Cardiac muscle cell (in vitro differentiated cells and primary cell): ENCODE measurements around the gene NCKAP5L. TPM values are rescaled to one million over a fixed set of nuclear protein-coding genes. Genes with fewer than 3 reads are reported as not detected.
"Not testable (repeated sequence)": the region's sequence is repeated elsewhere in the genome, so short reads cannot be mapped to it uniquely, and the experiment has no call there.

ENCODE experiments used
- DNase-seq, 2 donors: peaks; one replicate each; pipeline versions ENCODE4 v3.0.0 to v3.0.0-alpha.2; 2010 to 2017; ENCODE audit warnings: low read depth in 1 of 2, low spot score in 1 of 2
- H3K27ac ChIP-seq: fragments of 200-600 bp; sonication (generic); 2 replicates; pipeline ENCODE4 v1.5.1; 2016
- H3K27me3 ChIP-seq: fragments of 200-600 bp; sonication (generic); 2 replicates; pipeline ENCODE4 v1.6.0; 2016; ENCODE audit warnings: control low read depth
- H3K36me3 ChIP-seq: fragments of 200-600 bp; sonication (generic); 2 replicates; pipeline ENCODE4 v1.5.1; 2016; ENCODE audit warnings: control low read depth
- H3K4me1 ChIP-seq: fragments of 200-600 bp; sonication (generic); 2 replicates; pipeline ENCODE4 v1.8.1; 2017; ENCODE audit warnings: low read depth, mild to moderate bottlenecking, mixed run types
- H3K4me3 ChIP-seq: fragments of 200-600 bp; sonication (generic); 2 replicates; pipeline ENCODE4 v1.5.1; 2016; ENCODE audit warnings: mild to moderate bottlenecking
- H3K9me3 ChIP-seq: fragments of 200-600 bp; sonication (generic); 2 replicates; pipeline ENCODE4 v1.5.1; 2017; ENCODE audit warnings: low read depth, mild to moderate bottlenecking, control low read depth
- polyA plus RNA-seq: library from polyadenylated mRNA; unstranded; fragments of >200 nt; fragmentation: Nextera tagmentation; extraction: Ambion mirVana; gene quantifications from 2 replicates; pipeline ENCODE4 v1.2.1, GENCODE V29; 2016
- total RNA-seq: library from RNA; depleted of rRNA; stranded (reverse); fragments of >200 nt; gene quantifications from 2 replicates; pipeline ENCODE4 v1.2.3, GENCODE V29; 2016
- TF ChIP-seq, protein P1 (sequence below): IDR thresholded peaks from 2 replicates; pipeline ENCODE4 v1.5.1; 2012; ENCODE audit warnings: low read depth, mild to moderate bottlenecking, low read length

The NCKAP5L gene
- total and polyA plus RNA-seq, 2 experiments from 2014 or later, result 32.0 to 61.1 TPM

DNA sequence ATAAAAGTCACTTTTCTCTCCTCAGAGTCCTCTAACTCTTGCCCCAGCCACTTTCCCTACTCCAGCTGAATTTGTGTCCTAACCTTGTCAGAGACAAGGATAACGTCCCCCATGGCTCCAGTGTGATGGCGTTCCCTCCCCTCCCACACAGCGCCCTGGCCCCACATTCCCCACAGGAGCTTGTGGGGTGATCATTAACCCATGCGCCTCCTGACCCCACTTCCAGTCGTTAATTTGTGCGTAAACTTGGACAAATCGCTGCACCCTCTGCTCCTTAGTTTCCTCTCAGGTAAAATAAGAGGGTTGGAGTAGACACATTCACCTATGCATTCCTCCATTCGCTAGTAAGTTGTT lies 37.5 kb upstream of the NCKAP5L start:
- DNase-seq, result no peak

DNA sequence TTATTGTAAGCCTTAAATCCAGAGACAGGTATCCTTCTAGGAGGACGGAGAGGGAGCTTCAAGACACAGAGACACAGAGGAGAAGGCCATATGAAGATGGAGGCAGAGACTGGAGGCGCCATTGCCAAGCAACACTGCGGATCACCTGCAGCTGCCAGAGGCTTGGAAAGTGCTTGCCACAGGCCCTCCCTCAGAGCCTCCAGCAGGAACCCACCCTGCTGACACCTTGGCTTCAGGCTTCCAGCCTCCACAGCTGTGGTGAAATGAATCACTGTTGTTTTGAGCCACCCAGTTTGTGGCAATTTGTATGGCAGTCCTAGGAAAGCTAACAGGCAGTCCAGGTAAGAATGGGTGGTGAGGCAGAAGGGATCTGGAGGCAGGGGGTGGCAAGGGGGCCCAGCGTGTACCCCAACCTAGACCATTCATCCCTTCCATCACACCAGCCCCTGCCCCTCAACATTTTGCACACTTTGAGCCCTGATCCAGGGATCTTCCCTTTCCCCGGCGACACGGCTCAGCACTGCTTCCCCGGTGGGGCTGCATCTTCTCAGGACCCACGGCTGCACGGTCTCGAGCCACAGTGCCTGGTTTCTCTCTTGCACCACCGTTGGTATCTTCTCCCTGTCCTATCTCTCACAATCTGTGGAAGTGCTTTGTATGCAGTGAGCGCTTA lies 37.0 kb upstream of the NCKAP5L start:
- Histone ChIP-seq H3K27ac (no peak overlapping the region), H3K4me1 (peaks cover 23% of the 10 kb centered on the region), H3K4me3 (no peak overlapping the region), H3K27me3 (no peaks in the 10 kb centered on the region), H3K9me3 (no peaks in the 10 kb centered on the region), H3K36me3 (no peaks in the 10 kb centered on the region)
- TF ChIP-seq, protein P1, sequence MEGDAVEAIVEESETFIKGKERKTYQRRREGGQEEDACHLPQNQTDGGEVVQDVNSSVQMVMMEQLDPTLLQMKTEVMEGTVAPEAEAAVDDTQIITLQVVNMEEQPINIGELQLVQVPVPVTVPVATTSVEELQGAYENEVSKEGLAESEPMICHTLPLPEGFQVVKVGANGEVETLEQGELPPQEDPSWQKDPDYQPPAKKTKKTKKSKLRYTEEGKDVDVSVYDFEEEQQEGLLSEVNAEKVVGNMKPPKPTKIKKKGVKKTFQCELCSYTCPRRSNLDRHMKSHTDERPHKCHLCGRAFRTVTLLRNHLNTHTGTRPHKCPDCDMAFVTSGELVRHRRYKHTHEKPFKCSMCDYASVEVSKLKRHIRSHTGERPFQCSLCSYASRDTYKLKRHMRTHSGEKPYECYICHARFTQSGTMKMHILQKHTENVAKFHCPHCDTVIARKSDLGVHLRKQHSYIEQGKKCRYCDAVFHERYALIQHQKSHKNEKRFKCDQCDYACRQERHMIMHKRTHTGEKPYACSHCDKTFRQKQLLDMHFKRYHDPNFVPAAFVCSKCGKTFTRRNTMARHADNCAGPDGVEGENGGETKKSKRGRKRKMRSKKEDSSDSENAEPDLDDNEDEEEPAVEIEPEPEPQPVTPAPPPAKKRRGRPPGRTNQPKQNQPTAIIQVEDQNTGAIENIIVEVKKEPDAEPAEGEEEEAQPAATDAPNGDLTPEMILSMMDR, result no peak
- DNase-seq, result no peak

More for the DNA sequence above, 37.5 kb upstream of the NCKAP5L start:
- Histone ChIP-seq H3K27me3 (no peaks in the 10 kb centered on the region), H3K36me3 (no peaks in the 10 kb centered on the region), H3K27ac (no peak overlapping the region), H3K4me3 (no peak overlapping the region), H3K9me3 (no peaks in the 10 kb centered on the region), H3K4me1 (peaks cover 27% of the 10 kb centered on the region)
- TF ChIP-seq, protein P1, result no peak

DNA sequence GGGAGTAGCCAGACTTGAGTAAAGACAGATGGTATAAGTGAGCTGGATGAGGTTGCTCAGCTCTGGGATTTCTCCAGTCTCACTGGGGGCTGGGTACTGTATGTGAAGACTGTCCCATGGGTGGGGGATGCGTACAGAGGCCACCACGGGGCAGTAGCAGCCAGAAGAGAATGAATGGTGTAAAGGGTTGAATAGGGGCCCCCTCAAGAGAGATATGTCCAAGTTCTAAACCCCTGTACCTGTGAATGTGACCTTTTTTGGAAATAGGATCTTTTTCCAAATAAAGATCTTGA lies 36.5 kb upstream of the NCKAP5L start:
- H3K4me1 ChIP-seq, result peaks cover 18% of the 10 kb centered on the region
- no peak overlapping the region for H3K4me3 ChIP-seq

DNA sequence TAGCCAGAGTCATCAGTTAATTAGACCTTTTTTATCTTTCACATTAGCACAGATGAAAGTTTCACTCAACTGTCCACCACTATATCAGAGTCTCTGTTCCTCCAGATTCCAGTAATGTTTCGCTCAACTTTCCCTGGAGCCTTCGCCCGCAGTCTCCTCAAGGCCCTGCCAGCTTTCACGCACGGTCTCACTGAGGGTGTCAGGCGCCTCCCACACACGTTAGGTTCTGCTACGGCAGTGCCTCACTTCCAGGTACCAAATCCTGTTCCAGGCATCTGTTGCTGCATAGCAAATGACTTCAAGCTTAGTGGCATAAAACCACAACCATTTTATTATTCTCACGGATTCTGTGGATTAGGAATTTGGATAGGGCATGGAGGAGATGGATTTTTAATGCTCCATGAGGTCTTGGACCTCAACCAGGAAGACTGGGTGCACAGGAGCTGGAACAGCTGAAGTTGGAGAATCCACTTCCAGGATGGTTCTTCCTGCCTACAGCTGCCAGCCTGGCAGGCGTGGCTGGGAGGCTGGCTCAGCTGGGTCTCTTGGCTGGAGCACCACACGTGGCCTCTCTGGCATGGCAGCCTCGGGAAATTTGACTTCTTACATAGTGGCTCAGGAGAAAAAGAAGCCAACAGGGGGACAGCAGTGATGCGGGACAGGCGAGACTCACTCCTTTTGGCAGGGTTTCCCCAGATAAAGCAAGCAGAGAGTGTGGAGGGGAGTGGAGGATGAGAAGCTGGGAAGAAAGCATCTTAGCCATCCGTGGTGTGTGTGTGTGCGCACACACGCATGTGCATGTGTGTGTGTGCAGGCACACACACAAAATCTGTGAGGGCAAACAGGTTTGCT lies 36.0 kb upstream of the NCKAP5L start:
- no peak overlapping the region for H3K27ac ChIP-seq
- H3K4me1 ChIP-seq, result peaks cover 12% of the 10 kb centered on the region
- H3K36me3 ChIP-seq, result no peaks in the 10 kb centered on the region
- TF ChIP-seq, protein P1, result no peak
- no peak overlapping the region for H3K4me3 ChIP-seq
- no peak for DNase-seq
- H3K27me3 ChIP-seq, result no peaks in the 10 kb centered on the region
- H3K9me3 ChIP-seq, result no peaks in the 10 kb centered on the region

More for the DNA sequence above, 36.5 kb upstream of the NCKAP5L start:
- Histone ChIP-seq H3K9me3 (no peaks in the 10 kb centered on the region), H3K27me3 (no peaks in the 10 kb centered on the region), H3K36me3 (no peaks in the 10 kb centered on the region), H3K27ac (no peak overlapping the region)
- TF ChIP-seq, protein P1, result no peak
- DNase-seq, result no peak

DNA sequence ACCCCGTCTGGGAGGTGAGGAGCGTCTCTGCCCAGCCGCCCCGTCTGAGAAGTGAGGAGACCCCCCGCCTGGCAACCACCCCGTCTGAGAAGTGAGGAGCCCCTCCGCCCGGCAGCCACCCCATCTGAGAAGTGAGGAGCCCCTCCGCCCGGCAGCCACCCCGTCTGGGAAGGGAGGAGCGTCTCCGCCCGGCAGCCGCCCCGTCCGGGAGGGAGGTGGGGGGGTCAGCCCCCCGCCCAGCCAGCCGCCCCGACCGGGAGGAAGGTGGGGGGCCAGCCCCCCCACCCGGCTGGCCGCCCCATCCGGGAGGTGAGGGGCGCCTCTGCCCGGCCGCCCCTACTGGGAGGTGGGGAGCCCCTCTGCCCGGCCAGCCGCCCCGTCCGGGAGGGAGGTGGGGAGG lies 32.7 kb upstream of the NCKAP5L start:
- not testable (repeated sequence) for H3K36me3 ChIP-seq, H3K4me1 ChIP-seq, H3K4me3 ChIP-seq, H3K9me3 ChIP-seq, H3K27ac ChIP-seq, H3K27me3 ChIP-seq, DNase-seq

DNA sequence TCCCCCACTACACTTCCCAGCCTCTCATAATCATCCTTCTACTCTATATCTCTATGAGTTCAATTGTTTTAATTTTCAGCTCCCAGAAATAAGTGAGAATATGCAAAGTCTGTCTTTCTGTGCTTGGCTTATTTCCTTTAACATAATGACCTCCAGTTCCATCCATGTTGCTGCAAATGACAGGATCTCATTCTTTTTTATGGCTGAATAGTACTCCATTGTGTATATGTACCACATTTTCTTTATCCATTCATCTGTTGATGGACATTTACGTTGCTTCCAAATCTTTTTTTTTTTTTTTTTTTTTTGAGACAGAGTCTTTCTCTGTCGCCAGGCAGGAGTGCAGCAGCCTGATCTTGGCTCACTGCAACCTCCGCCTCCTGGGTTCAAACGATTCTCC lies 27.7 kb upstream of the NCKAP5L start:
- peaks cover 24% of the 10 kb centered on the region for H3K27me3 ChIP-seq
- not testable (repeated sequence) for H3K4me1 ChIP-seq, H3K9me3 ChIP-seq, H3K36me3 ChIP-seq, H3K4me3 ChIP-seq, H3K27ac ChIP-seq, DNase-seq
